Stomach (tissue), 19 donors: ENCODE results near the gene RCCD1. TPM values are rescaled to one million over a fixed set of nuclear protein-coding genes. Genes with fewer than 3 reads are reported as not detected.

ENCODE experiments used
- DNase-seq, 2 donors: peaks; one replicate each; pipeline versions ENCODE4 v3.0.0 to v3.0.0-alpha.2; 2013 to 2019
- H3K27ac ChIP-seq, 5 donors: fragments of 200-600 bp in 4 of 5; sonication (generic) in 4 of 5; one replicate each; pipeline ENCODE4 v1.5.1; 2013 to 2019; ENCODE audit warnings: mild to moderate bottlenecking in 1 of 5, moderate library complexity in 1 of 5
- H3K27me3 ChIP-seq, 3 donors: fragments of 200-600 bp; sonication (generic); one replicate each; pipeline ENCODE4 v1.5.1; 2017 to 2019; ENCODE audit warnings: mixed run types in 1 of 3
- H3K36me3 ChIP-seq, 4 donors: fragments of 200-600 bp; sonication (generic); 1 replicate in 3 of 4; 2 replicates in 1 of 4; pipeline ENCODE4 v1.5.1; 2016 to 2019
- H3K4me1 ChIP-seq, 4 donors: fragments of 200-600 bp; sonication (generic); one replicate each; pipeline ENCODE4 v1.5.1; 2016 to 2019
- H3K4me3 ChIP-seq, 4 donors: fragments of 200-600 bp; sonication (generic) in 3 of 4; one replicate each; pipeline ENCODE4 v1.5.1; 2016 to 2019; ENCODE audit warnings: mild to moderate bottlenecking in 1 of 4
- H3K9me3 ChIP-seq, 4 donors: fragments of 200-600 bp; sonication (generic); one replicate each; pipeline ENCODE4 v1.5.1; 2016 to 2019
- CTCF ChIP-seq, 7 experiments: fragments of 450-650 bp in 4 of 7; fragments of 200-600 bp in 3 of 7; sonication (generic) in 3 of 7; IDR thresholded peaks; one replicate each; pipeline ENCODE4 v1.5.1; 2016 to 2019; ENCODE audit warnings: antibody characterized with exemption in 7 of 7, control low read depth in 2 of 7, mild to moderate bottlenecking in 1 of 7
- EP300 ChIP-seq: sonication (generic); formaldehyde crosslinking; IDR thresholded peaks from one replicate; pipeline ENCODE4 v1.6.1; 2017; ENCODE audit warnings: antibody characterized with exemption
- POLR2A ChIP-seq, 4 donors: fragments of 450-650 bp; IDR thresholded peaks; one replicate each; pipeline ENCODE4 v1.6.1; 2016; ENCODE audit warnings: antibody characterized with exemption in 4 of 4, control low read depth in 2 of 4, mild to moderate bottlenecking in 1 of 4, moderate library complexity in 1 of 4
- POLR2AphosphoS5 ChIP-seq, 3 donors: sonication (generic); formaldehyde crosslinking; IDR thresholded peaks; one replicate each; pipeline ENCODE4 v1.6.1; 2016; ENCODE audit warnings: antibody characterized with exemption in 3 of 3
- WGBS, 5 donors: extraction: QIAGEN DNeasy Blood & Tissue Kit in 3 of 5; methylation state at CpG; one replicate each; pipeline versions ENCODE4 v1.1.5 to v1.1.7; 2013 to 2018; 5-methylcytosine and 5-hydroxymethylcytosine counted together
- intact Hi-C: fragments of 100-400 bp; cut with DNase I; formaldehyde crosslinking; loops from one replicate; pipeline ENCODE4 v1.15.1; 2023; ENCODE audit warnings: low total_unique reads
- long read RNA-seq, 10 donors: transcript quantifications; one replicate each; lab custom pipeline, GENCODE V29; 2026
- polyA plus RNA-seq, 3 donors: library from polyadenylated mRNA; stranded (reverse); fragments of 200-250 nt; gene quantifications; one replicate each; pipeline ENCODE4 v1.2.3, GENCODE V29; 2013
- total RNA-seq, 5 donors: library from RNA; depleted of rRNA; stranded (reverse); fragments of >200 nt; gene quantifications; one replicate each; pipeline versions ENCODE4 v1.1.0 to v1.2.3, GENCODE V29; 2014 to 2016
- donor health status: healthy with polysubstance abuse.
- donor health status: Bipolar disorder and iron deficiency.
- donor health status: healthy.

Gene RCCD1, protein sequence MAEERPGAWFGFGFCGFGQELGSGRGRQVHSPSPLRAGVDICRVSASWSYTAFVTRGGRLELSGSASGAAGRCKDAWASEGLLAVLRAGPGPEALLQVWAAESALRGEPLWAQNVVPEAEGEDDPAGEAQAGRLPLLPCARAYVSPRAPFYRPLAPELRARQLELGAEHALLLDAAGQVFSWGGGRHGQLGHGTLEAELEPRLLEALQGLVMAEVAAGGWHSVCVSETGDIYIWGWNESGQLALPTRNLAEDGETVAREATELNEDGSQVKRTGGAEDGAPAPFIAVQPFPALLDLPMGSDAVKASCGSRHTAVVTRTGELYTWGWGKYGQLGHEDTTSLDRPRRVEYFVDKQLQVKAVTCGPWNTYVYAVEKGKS
- total RNA-seq (10 to 100 TPM in 2 of 5 donors, 1 to 10 TPM in 3; 2.2 to 98.5 (median 8.8) TPM), polyA plus RNA-seq (10 to 100 TPM in 1 of 3 donors, 1 to 10 TPM in 2; 6.1 to 11.3 (median 6.7) TPM)
- long read RNA-seq, donor 1: 0 reads
- long read RNA-seq, donor 2: 0 reads
- long read RNA-seq, donor 3, partial matches to known transcripts: 0 of 1 reads
- long read RNA-seq, donor 3, other reads (novel, unspliced or antisense): 0 of 1 reads
- long read RNA-seq, donor 4: 0 reads
- long read RNA-seq, donor 5: 0 reads
- long read RNA-seq, donor 6, partial matches to known transcripts: 93 of 94 reads
- long read RNA-seq, donor 6, other reads (novel, unspliced or antisense): 0 of 94 reads
- long read RNA-seq, donor 7: 0 reads
- long read RNA-seq, donor 8: 0 reads
- long read RNA-seq, donor 9: 0 reads
- long read RNA-seq, donor 10: 0 reads

- DNase-seq: peak; percentile 95 to 98
- no peaks in the 10 kb centered on the region for H3K27me3 ChIP-seq
- peaks cover 14 to 46% (median 33%) of the 10 kb centered on the region in 4 donors for H3K4me1 ChIP-seq
- TF ChIP-seq EP300 (no peak), CTCF (IDR thresholded peaks at IDR 0.05) (no peak), POLR2A (IDR thresholded peaks at IDR 0.05) (no peak), POLR2AphosphoS5 (IDR thresholded peaks at IDR 0.05) (peak; percentile 65 to 90 (median 85))
- H3K27ac ChIP-seq: peak within 1 kb of the TSS; percentile 96 to 98 (median 97)
- intact Hi-C loops: loop anchor here (5.0 kb wide), 1 partner anchor 92 kb away; no protein-coding TSS in a partner anchor
- peak within 1 kb of the TSS; percentile 72 to 80 (median 76) for H3K4me3 ChIP-seq
- H3K9me3 ChIP-seq: no peaks in the 10 kb centered on the region
- 1 to 4% (median 1%) methylated on average over 36 to 69 of the region's 69 CpGs for WGBS, 5 donors
- peaks cover 37 to 46% (median 42%) of the 10 kb centered on the region in 4 donors for H3K36me3 ChIP-seq
Observed at GRCh38 chr15:90954712-90955623, at the start of gene RCCD1. RCCD1 (plus strand) TSS chr15:90954884; CDS start chr15:90956735, 1,851 bp downstream.

- Histone ChIP-seq H3K36me3 (peaks cover 53 to 59% (median 59%) of the 10 kb centered on the region in 4 donors), H3K4me1 (peaks cover 19 to 38% (median 31%) of the 10 kb centered on the region in 4 donors), H3K9me3 (no peaks in the 10 kb centered on the region), H3K4me3 (no peak overlapping the region), H3K27ac (no peak overlapping the region), H3K27me3 (no peaks in the 10 kb centered on the region)
- intact Hi-C loops: no loop called here
- 93 to 98% (median 96%) methylated on average over 23 to 28 of the region's 28 CpGs for WGBS, 5 donors
- no peak for DNase-seq
- TF ChIP-seq CTCF (IDR thresholded peaks at IDR 0.05) (no peak), POLR2A (IDR thresholded peaks at IDR 0.05) (no peak), EP300 (no peak), POLR2AphosphoS5 (IDR thresholded peaks at IDR 0.05) (no peak)
Observed at GRCh38 chr15:90905306-90906180, 49.1 kb upstream of the RCCD1 start.

DNA sequence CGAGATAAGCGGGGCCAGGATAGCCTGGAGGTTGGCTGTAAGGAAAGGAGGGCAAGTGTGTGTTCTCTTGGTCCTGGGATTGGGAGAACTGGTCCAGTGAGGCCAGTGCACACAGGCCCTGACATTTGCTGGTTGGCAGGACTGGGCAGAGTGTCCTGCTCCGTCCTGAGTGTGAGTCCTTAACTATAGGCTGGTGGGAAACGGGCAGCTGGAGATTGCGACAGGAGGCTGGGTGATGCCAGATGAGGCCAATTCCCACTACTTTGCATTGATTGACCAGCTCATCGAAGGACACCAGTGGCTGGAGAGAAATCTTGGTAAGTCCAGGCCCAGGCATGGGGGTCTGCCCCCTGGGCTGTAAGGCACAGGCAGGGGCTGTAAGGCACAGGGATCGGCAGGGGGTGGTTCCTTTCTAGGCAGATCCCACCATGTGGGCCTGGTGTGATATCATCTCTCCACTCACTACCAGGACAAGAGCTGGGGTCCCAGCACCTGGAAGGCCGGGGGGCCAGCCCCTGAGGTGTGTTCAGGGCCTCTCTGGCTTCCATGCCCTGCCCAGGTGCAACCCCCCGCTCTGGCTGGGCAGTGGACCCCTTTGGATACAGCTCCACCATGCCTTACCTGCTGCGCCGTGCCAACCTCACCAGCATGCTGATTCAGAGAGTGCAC lies 48.4 kb upstream of the RCCD1 start:
- Histone ChIP-seq H3K27ac (no peak overlapping the region), H3K36me3 (peaks cover 60 to 67% (median 66%) of the 10 kb centered on the region in 4 donors), H3K4me1 (peaks cover 19 to 38% (median 30%) of the 10 kb centered on the region in 4 donors), H3K4me3 (no peak overlapping the region), H3K27me3 (no peaks in the 10 kb centered on the region), H3K9me3 (no peaks in the 10 kb centered on the region)
- WGBS, 5 donors: 91 to 98% (median 96%) methylated on average over 8 to 11 of the region's 11 CpGs
- TF ChIP-seq POLR2AphosphoS5 (IDR thresholded peaks at IDR 0.05): no peak
- no peak for TF ChIP-seq EP300
- TF ChIP-seq POLR2A (IDR thresholded peaks at IDR 0.05): no peak
- no peak for TF ChIP-seq CTCF (IDR thresholded peaks at IDR 0.05)
- intact Hi-C loops: no loop called here
- DNase-seq: no peak
